Stimulated activated CD8-positive, alpha-beta memory T cell treated with anti-CD3 and anti-CD28 coated beads, Interleukin-2, amount 100 ng/mL, for 1 hour (primary cell): ENCODE data around the gene TACC2.

Experiments used
- DNase-seq, 2 donors: peaks; one replicate each; pipeline ENCODE4 v3.0.0-alpha.2; 2020; ENCODE audit warnings: low read depth in 2 of 2

The TACC2 gene

GRCh38 chr10:122271076-122271475 lies 282.1 kb downstream of the TACC2 start, which contains the start of gene BTBD16:
Gene BTBD16 (plus strand): TSS chr10:122271296. CDS start chr10:122275082, 3,786 bp downstream.
- no peak for DNase-seq

GRCh38 chr10:122273966-122274545 lies 285.1 kb downstream of the TACC2 start:
- DNase-seq = no peak

- no peak for DNase-seq
Measured at GRCh38 chr10:122276611-122277208, 287.7 kb downstream of the TACC2 start.

- no peak for DNase-seq
Measured at GRCh38 chr10:122277526-122278136, 288.7 kb downstream of the TACC2 start.

- no peak for DNase-seq
Measured at GRCh38 chr10:122279725-122280141, 290.8 kb downstream of the TACC2 start.

- DNase-seq = no peak
Measured at GRCh38 chr10:122280156-122280555, 291.2 kb downstream of the TACC2 start.

- DNase-seq = no peak
Measured at GRCh38 chr10:122281018-122281626, 292.2 kb downstream of the TACC2 start.

GRCh38 chr10:122281751-122282150 lies 292.8 kb downstream of the TACC2 start:
- no peak for DNase-seq

GRCh38 chr10:122282253-122282671 lies 293.3 kb downstream of the TACC2 start:
- DNase-seq = no peak

GRCh38 chr10:122282909-122283308 lies 293.9 kb downstream of the TACC2 start:
- no peak for DNase-seq

- DNase-seq = no peak
Measured at GRCh38 chr10:122285506-122286444, 296.8 kb downstream of the TACC2 start.

GRCh38 chr10:122286867-122287266 lies 297.9 kb downstream of the TACC2 start:
- no peak for DNase-seq

- no peak for DNase-seq
Measured at GRCh38 chr10:122287570-122287969, 298.6 kb downstream of the TACC2 start.

GRCh38 chr10:122288262-122288661 lies 299.3 kb downstream of the TACC2 start:
- DNase-seq = no peak

- no peak for DNase-seq
Measured at GRCh38 chr10:122288917-122289316, 300.0 kb downstream of the TACC2 start.

- DNase-seq = no peak
Measured at GRCh38 chr10:122290334-122290733, 301.4 kb downstream of the TACC2 start.

- DNase-seq = no peak
Measured at GRCh38 chr10:122290833-122291532, 302.0 kb downstream of the TACC2 start.

GRCh38 chr10:122291739-122292138 lies 302.8 kb downstream of the TACC2 start:
- DNase-seq = no peak

- DNase-seq = no peak
Measured at GRCh38 chr10:122292376-122292775, 303.4 kb downstream of the TACC2 start.

GRCh38 chr10:122293156-122293960 lies 304.4 kb downstream of the TACC2 start:
- no peak for DNase-seq
